NCI-H2029 (cell line): ENCODE results near the gene PPID.
"Not testable (repeated sequence)": the region's sequence is repeated elsewhere in the genome, so short reads cannot be mapped to it uniquely, and the experiment has no call there.

ENCODE experiments used
- DNase-seq: peaks from one replicate; lab custom pipeline; 2025; lab: John Stamatoyannopoulos, UW

Gene PPID

DNA sequence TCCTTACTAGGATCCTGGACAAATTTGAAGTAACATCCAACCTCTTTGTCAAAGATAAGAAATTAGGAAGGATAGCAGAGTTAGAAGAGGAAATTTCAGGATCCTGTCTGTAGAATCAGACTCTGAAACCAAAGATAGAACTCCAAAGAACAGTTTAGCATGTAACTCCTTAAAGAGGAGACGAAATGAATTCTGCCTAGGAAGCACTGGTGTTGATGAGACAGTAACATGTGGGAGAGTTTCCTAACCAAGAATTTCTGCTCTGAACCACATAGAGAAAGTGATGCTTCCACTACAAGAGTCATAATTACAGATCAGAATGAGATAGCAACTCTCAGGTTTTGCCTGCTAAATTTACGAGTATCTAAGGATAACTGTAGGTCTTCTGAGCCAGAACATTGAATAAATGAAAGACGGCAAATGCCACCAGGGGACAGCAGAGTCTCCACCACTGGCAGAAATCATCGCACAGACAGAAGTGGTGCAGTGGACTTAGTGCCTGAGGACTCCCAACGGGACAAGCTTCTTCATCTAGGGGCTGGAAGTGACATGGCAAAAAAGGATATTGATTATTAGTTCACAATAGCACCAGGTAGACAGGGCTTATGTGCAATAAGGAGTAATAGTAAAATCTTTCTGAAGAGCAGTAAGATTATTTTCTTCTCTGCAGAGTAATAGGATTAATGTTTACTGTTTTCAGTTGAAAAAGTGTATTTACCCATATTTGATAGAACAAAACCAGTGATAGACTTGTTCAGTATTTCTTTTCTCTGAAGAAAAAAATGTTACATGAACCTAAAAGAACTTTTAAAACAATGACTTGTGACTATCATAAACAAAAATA, 6.7 kb upstream of the PPID start:
- DNase-seq, result peak; percentile 17

DNA sequence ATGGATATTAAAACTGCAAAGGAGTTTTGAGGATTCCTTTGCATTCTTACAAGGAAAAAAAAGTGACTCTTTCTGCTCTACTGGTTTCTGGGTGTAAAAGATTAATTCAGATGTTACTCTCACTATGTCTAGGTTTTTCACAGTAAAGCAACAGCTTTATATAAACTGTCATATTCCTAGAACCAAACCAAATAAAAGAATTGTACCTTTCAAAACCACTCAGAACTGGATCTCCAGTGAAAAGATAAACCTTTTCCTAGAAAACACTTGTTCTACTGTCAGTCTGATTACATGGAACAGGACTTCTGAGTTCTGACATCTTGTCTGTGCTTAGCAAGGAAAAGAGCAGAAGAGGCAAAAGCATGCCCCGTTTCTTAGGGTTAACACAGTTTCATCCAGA, 5.0 kb upstream of the PPID start:
- DNase-seq, result no peak

DNA sequence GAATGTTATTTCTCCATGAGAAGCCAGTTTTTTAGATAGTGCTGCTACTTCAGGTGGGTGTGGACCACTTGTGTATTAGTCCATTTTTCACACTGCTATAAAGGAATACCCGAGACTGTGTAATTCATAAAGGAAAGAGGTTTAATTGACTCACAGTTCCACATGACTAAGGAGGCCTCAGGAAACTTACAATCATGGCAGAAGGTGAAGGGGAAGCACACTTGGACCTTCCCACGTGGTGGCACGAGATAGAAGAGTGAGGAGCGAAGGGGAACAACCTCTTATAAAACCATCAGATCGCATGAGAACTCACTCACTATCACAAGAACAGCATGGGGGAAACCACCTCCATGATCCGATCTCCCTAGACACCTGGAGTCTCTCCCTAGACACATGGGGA, 3.4 kb upstream of the PPID start:
- no peak for DNase-seq

DNA sequence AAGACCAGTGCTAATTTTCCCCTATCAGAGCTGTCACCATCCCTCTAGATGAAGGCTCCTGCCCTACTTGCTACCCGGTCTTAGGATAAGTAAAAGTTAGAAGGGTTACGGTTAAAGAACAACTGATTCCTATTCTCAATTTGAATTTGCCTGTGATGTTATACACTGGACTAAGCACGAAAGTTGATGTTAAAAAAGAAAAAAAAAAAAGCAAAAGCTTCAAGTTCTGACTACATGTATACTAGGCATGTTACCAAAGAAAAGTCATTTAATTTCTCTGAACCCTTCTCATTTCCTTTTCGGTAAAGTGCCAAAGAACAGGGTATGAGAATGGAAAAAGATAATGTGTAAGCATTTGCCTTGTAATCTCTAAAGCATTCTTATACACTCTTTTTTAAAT, 1.4 kb upstream of the PPID start:
- DNase-seq, result no peak

DNA sequence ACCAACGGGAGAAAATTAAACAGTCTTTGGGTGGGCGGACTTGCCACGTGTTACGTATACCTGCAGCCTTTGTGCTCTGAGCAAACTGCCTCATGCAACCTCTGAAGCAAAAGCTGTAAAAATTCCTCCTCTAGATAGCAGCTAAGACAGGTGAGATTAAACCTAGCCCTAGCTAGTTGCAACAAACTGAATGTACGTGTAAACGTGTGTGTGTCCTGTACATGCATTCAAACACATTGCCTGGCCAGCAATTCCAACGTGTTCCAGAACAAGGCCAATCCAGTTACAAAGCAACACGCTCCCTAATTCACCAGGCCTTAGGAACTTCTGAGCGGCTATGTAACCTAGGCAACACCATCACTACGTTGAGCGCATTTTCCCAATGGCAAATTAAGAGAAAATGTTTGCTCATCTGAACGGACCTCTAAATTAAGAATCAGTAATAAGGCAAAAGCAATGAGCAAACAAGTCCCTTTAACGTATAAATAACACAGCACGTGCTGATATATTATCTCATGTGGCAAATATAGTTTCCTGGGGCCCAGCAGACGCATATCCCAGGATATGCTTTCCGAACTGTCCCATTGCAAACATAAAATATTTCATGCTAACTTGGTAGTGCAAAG, 792 bp downstream of the PPID start:
- DNase-seq, result no peak

DNA sequence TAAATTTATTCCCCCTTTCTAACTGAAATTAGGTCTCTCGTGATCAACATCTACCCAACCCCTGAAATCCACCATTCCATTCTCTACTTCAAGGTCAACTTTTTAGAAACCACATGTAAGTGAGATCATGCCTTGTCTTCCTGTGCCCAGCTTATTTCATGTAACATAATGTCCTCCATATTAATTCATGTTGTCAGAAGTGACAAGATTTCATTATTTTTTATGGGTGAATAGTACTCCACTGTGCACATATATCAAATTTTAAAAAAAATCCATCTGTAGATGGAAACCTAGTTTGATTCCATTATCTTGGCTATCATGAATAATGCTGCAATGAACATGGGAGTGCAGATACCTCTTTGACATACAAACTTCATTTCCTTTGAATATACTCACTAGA, 1.5 kb downstream of the PPID start:
- no peak for DNase-seq

DNA sequence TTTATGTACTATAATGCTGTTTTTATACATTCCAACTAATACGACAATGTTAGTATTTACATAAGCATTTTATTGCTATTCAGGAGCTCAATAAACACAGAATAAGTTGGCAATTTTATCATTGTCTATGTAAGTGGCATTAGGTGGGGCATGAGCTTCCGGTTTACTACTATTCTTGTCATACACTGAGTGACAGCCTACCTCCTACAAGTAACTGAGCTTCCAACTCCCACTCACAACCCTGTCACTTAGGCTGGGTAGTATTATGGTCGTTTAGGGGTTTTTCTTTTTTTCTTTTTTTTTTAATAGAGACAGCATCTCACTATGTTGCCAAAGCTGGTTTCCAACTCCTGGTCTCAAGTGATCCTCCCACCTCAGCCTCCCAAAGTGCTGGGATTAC, 7.4 kb downstream of the PPID start:
- DNase-seq, result no peak

DNA sequence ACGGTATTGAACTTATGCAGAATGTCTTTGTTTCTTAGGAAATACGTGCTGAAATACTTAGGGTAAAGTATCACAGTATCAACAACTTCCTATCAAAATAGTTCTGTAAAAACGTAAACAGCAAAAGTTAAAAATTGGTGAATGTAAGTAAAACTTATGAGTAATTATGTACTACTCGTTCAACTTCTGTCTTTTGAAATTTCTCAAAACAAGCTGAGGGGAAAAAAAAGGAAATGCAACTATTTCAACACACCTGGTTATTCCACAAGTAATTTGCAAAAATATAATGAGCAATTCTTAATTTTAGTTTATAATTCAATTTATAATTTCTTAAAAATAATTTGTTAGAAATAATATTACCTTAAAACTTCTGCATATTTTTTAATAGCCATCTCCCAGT, 8.3 kb downstream of the PPID start:
- DNase-seq, result no peak

DNA sequence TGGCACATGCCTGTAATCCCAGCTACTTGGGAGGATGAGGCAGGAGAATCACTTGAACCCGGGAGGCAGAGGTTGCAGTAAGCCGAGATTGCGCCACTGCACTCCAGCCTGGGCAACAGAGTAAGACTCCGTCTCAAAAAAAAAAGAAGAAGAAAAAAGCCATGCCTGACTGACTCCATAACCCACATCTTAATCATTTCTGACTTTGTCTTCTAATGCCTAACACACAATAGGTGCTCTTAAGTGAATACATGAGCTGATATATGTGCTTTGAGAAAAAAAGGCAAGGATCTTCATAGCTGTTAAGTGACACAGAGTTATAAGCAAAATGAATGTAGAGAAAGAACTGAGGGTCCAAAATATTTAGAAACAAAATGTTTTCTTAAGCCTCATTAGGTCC, 10.6 kb downstream of the PPID start:
- DNase-seq, result not testable (repeated sequence)

DNA sequence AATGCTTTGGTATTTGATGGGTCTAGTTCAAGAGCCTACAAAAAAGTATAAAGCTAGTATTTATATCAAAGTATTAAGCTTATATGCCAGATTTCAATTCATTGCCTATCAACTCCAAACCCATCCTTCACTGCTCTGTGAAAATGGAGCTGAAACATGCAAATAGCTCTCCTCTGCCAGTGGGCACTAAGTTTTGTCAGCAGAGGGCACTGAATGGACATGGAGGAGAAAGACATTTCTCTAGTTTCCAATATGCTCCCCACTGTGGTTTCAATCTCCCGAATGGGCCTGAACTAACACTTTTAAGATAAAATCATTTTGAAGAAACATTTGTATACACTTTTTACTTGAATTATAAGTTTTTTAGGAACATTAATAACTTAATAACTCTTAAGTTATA, 12.4 kb downstream of the PPID start:
- no peak for DNase-seq

DNA sequence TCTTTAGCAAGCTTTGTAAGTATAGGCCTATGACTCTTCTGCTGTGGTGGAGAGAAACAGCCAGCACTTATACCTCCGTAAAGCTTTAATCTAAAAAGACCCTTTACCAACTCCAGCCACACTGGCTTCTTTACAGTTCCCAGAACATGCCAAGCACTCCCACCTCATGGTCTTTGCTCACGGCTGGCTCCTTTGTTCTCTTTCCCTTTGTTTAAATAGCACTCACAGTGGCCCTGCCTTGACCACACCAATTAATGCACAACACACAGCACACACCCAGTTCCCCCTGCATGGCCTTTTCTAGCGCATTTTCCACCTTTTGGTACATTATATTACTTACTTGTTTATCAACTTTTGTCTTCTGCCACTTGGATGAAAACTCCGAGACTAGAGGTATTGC, 18.9 kb downstream of the PPID start:
- DNase-seq, result no peak

DNA sequence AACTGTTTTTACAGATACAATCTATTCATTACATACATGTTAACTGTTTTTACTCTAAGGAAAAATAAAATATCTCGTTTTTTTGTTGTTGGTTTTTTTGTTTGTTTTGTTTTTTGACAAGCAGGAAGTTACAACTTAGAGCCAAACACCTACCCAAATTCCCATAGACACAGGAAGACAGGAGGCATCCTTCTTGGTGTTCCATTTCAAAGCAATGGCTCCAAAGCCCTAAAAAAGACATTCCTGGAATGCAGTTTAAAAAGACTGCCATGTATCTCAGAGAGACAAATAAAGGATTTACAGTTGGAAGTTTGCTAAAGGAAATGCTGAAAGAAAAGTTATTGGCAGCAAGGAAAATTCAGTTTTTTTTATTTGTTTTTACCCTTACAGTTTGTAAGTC, 34.4 kb downstream of the PPID start:
- no peak for DNase-seq

DNA sequence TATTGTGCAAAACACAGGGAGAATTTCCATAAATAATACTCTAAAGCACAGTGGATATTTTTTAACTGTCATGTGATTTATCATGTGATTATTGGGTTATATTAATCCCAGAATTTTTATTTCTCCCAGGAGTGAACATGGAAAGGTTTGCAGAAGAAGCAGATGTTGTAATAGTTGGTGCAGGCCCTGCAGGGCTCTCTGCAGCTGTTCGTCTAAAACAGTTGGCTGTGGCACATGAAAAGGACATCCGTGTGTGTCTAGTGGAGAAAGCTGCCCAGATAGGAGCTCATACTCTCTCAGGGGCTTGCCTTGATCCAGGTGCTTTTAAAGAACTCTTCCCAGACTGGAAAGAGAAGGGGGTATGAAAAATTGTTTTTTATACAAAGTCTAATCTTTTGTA, 41.1 kb downstream of the PPID start:
- DNase-seq, result no peak

DNA sequence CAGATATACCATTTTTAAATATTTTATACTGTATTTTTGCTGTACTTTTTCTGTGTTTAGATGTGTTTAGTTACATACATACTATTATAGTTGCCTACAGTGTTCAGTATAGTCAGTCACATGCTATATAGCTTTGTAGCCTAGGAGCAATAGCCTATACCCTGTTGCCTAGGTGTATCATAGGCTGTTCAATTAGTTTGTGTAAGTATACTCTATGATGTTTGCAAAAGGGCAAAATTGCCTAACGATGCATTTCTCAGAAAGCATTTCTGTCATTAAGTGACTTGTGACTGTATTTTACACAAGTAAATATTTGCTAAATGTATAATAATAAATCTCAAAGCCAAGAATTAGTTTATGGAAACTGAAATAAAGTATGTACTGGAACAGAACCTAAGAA, 41.6 kb downstream of the PPID start:
- DNase-seq, result no peak

DNA sequence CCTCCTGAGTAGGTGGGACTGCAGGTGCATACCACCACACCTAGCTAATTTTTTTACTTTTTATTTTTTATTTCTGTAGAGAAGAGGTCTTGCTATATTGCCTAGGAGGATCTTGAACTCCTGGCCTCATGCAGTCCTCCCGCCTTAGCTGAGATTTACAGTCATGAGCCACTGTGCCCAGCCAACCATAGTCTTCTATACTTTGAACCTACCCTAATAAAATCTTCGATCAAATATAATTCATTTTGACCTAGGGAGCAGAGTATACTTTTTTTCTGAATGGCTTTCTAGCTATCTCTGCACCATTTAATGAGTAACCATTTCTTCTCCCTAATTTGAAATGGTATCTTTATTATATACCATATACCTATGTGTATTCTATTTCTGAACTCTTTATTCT, 44.4 kb downstream of the PPID start:
- DNase-seq, result no peak

DNA sequence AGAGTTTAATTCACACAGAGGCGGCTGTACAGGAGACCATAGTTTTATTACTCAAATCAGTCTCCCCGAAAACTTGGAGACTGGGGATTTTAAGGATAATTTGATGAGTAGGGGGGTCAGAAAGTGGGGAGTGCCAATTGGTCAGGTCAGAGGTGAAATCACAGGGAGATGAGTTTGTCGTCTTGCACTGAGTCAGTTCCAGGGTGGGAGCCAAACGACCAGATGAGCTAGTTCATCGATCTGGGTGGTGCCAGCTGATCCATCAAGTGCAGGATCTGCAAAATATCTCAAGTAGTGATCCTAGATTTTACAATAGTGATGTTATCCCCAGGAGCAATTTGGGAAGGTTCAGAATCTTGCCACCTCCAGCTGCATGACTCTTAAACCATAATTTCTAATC, 47.1 kb downstream of the PPID start:
- no peak for DNase-seq

DNA sequence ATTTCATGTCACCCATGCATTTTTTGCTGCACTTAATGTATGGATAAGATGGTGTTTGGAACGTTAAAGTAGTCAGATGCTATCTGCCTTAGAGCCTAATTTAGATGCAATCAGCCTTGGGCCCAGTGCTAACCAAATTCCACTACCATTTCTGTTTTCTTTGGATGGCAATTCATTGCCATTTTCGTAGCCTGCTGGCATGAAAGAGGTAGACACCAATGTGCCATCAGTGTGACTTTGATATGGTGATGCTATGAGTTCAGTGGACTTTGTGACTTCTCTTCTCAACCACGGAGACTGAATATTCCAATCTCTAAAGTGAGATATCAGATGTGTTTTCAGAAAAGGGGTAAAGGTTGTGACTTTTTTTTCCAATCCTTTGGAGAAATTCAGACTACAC, 49.6 kb downstream of the PPID start:
- DNase-seq, result no peak

DNA sequence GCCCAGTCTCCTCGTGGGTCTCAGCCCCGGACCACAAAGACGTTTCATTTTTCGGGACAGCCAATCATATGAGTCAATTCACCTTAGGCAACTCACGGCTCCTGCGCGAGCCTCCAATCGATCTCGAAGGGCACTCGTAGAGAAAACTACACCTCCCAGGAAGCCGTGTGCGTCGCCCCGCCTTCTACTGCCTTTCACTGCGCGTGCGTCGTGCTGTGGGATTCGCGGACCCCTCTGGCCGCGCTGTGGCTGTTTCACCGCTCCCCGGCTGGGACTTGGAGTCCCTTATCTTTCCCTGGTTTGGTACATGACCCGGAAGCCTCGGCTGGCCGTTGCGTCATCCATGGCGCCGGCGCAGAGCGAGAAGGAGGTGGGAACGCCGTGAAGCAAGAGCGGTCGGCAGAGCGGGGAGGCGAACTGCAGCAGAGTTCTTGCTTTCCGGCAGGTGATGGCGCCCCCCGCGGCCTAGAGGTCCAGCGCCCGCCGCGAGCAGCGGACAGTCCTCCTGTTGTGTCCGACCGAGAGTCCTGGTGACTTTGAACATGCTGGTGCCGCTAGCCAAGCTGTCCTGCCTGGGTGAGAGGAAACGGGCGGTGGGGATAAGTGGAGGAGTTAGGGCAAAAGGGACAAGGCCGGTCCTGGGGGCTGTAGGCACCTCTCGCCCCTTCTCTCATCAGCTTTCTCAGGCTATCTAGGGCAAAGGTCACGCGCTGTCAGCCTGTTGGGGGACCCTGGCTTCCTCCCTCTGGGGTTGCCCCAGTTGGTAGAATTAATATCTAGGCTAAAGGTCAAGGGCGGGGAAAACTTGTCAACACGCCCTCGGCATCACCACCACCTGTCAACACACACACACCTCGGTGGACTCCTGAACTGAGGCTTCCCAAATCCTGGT, 51.0 kb downstream of the PPID start, which contains the start of gene ETFDH:
Gene ETFDH, plus strand, starts transcription at position 382 of the 892 bp plus-strand sequence. Its CDS starts 161 bp downstream, at position 543.
- DNase-seq, result peak; percentile 100

DNA sequence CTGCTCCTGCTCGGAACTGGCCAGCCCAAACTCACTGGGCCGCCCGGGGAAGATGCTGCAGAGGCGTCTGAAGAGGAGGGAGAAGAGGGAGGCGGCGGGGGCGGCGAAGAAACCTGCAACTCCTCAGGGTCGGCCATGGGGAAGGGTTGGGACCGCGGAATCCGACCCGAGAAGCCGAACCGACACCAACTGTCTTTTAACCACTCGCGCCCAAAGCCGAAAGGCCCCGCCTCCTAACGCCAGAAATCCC, 51.6 kb downstream of the PPID start, which contains the start of gene C4orf46:
Gene C4orf46, minus strand, starts transcription at position 223 of the 250 bp plus-strand sequence. Its CDS starts 86 bp downstream, at position 137.
- no peak for DNase-seq

DNA sequence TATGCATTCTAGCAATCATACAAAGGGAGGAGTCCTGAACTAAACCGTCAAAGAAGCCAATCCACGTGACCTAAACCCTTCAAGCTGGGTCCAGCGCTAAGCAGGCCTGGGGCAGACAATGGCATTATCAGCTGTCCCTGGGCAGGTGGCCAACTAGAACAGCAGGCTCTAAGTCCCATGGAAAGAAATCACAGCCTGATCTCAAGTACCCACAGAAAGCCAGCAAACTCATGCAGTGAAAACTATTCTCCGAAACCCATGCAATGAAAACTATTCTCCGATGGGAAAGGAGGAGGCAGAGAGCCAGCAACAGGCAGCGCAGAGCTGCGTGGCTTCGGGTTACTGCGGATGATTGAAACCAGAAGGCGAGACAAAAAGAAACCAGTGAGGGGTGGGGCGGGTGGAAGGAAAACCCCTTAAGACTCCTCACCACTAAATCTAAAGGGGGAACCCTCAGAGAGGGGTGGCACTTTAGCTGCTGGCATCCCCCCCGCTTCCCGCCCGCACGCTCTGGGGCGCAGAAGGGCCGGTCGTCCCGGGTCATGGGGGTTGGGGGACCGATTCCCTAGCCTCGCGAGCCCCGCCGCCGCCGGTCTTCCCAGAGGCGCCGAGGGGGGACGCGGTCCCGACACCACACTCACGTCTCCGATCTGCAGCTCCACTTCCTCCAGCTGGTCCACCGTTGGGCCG, 52.1 kb downstream of the PPID start:
- DNase-seq, result peak; percentile 60

DNA sequence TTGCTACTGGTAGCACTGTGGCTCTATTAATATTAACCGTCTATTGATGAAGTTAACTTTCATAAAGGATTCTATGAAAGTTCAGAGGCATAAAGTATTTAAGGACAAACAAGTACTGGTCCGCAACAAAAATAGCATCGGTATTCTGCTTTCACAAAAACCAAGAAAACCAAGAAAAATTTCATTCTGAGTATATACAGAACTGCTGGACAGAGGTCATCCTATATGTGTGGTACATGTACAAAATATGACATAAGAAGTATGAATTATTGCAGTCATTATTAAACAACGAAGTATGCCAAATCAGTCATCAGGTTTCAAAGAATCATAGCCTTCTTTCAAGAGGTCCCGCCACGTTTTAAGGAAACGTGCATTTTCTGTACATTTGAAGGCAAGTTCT, 53.9 kb downstream of the PPID start:
- no peak for DNase-seq

DNA sequence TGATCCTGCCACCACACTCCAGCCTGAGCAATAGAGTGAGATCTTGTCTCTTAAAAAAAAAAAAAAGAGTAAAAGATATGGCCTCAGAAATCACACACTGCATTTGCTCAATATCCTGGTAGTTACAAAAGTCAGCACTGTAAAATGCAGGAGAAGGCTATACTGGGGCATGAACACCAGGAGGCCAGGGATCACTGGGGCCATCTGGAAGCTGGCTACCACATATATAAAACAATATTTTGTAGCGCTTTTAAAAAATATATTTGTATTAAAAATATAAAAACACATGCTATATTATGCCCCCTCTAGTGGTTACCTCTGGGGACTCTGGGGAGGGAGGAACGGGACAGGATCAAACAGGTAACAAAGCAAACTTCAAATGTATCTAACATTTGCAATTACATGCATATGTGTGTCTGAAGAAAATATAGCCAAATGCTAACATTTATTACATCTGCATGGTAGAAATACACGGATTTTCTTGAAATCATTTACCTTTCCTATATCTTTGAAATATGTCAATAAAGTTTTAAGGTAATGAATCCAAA, 55.5 kb downstream of the PPID start:
- no peak for DNase-seq
